Esophagus muscularis mucosa (tissue), 4 donors: ENCODE results near the gene AFF1.

Experiments
- EP300 ChIP-seq: sonication (generic); formaldehyde crosslinking; IDR thresholded peaks from one replicate; pipeline ENCODE4 v1.6.1; 2017; ENCODE audit warnings: antibody characterized with exemption
- POLR2A ChIP-seq: fragments of 450-650 bp; IDR thresholded peaks from one replicate; pipeline ENCODE4 v1.6.1; 2017; ENCODE audit warnings: antibody characterized with exemption, moderate library complexity, mild to moderate bottlenecking, low read depth
- POLR2AphosphoS5 ChIP-seq, 2 donors: sonication (generic); formaldehyde crosslinking; IDR thresholded peaks; one replicate each; pipeline ENCODE4 v1.6.1; 2017; ENCODE audit warnings: antibody characterized with exemption in 2 of 2
- TF ChIP-seq, protein P1 (sequence below), 3 experiments: fragments of 200-600 bp in 2 of 3; fragments of 450-650 bp in 1 of 3; sonication (generic) in 2 of 3; IDR thresholded peaks; one replicate each; pipeline ENCODE4 v1.5.1; 2017 to 2019; ENCODE audit warnings: antibody characterized with exemption in 3 of 3, mild to moderate bottlenecking in 2 of 3, moderate library complexity in 1 of 3

DNA sequence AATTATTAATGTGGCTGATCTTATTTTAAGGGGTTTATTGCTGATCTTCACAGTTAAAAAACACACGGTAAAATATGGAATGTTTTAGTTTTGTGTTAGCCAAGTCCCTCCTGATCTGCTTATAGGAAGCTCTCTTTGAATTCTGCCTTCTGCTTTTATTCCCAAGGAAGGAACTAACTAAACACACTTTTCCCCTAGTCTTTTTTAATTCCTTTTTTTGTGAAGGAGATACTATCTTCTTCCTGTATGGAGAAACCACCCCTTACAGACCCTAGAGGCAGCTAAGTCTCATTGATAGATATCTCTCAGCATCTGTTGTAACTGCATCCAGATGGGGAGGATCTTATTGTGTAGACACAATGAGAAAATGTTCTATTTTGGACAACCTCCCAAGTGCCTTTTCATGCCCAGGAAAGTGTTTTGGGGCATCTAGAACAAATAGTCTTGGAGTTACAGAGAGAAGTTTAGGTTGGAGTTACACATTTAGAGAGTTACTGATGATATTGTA lies 64.4 kb downstream of the AFF1 start:
- TF ChIP-seq POLR2A (no peak), POLR2AphosphoS5 (IDR thresholded peaks at IDR 0.05) (no peak), EP300 (no peak)
- TF ChIP-seq, protein P1, sequence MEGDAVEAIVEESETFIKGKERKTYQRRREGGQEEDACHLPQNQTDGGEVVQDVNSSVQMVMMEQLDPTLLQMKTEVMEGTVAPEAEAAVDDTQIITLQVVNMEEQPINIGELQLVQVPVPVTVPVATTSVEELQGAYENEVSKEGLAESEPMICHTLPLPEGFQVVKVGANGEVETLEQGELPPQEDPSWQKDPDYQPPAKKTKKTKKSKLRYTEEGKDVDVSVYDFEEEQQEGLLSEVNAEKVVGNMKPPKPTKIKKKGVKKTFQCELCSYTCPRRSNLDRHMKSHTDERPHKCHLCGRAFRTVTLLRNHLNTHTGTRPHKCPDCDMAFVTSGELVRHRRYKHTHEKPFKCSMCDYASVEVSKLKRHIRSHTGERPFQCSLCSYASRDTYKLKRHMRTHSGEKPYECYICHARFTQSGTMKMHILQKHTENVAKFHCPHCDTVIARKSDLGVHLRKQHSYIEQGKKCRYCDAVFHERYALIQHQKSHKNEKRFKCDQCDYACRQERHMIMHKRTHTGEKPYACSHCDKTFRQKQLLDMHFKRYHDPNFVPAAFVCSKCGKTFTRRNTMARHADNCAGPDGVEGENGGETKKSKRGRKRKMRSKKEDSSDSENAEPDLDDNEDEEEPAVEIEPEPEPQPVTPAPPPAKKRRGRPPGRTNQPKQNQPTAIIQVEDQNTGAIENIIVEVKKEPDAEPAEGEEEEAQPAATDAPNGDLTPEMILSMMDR (IDR thresholded peaks at IDR 0.05): no peak
